Measurements from ENCODE around the gene C1orf116.
"Not testable (repeated sequence)": the region's sequence is repeated elsewhere in the genome, so short reads cannot be mapped to it uniquely, and the experiment has no call there.

C1orf116 gene

DNA sequence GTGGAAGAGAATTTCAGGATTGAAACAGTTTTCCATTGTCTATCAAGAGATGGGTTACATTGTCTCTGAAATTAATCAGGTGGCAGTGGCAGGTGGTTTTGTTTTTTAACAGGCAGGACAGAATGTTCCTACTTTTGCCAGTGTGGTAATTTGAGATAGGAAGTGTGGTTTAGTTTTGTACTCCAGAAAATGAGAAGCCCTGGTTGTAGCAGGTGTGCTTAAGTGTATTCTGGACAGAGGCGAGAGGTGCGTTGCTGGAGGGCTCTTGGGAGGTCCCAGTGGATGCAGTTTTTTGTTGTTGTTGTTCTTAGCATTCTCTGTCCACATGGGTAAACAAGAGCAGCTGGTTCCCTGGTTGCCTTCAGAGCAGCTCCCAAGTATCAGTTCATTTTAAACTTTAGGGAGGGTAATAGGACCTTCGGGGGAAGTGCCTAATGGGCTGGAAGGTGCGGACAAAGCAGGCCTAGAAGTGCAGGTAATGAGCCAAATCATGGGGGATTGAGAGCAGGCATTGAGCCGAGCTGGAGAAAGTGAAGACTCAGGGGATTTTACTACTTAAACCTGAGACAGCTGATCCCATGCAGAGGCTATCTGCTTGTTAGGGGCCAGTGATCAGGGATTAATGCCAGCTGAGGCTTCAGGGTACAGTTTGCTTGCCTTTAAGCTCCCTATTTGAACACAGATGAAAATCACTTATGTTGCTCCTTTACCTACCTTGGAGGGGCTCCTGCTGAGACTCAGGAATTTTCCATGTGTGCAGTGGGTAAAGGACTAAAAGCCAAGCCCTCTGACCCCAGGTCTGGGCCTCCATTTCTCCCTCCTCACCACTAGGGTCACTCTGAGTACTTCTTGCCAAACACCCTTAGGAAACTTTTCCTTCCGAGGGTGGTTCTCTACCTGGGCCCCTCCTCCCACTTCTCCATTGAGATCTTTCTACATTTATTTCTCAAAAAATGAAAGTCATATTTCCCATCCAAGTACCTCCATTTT lies 26.6 kb upstream of the C1orf116 start:
- DNase-seq: no peak

DNA sequence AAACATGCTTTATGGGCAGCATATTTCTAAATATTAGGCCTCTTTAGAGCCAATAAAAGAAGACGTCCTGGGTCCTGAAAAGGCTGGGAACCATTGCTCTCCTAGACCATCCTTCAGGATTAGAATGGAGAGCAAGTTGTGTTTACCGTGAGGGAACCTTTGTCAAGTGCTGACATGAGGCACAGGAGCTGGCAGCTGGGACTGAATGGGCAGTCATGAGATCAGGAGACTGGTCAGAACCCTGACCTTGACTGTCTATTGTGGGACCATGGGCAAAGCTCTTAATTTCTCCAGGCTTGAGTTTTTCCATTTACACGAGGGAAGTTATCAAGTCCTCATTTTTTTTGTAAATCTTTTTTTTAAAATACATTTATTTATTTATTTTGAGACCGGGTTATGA lies 25.7 kb upstream of the C1orf116 start:
- DNase-seq: no peak

GRCh38 chr1:207056673-207057072 lies 24.1 kb upstream of the C1orf116 start:
- no peak for DNase-seq

- DNase-seq: no peak
Observed at GRCh38 chr1:207055386-207056001, 22.9 kb upstream of the C1orf116 start.

DNA sequence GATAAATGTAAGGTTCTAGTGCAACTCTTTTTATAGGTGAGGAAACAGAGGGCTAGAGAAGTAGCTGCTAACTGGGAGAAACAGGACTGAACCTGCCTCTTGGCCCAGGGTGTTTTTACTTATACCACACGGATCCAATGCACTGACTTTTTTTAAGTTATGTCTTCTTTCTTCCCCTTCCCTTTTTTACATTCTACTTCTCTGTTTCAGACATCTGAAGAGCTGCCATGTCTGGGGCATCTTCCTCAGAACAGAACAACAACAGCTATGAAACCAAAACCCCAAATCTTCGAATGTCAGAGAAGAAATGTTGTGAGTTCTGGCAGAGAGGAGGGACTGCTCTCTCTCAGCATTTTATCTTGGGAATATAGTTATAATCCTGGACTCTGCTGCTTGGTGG lies 21.9 kb upstream of the C1orf116 start:
- DNase-seq: no peak

- peak; percentile 92 for DNase-seq
Observed at GRCh38 chr1:207052911-207053769, 20.6 kb upstream of the C1orf116 start, which contains the start of gene PFKFB2. PFKFB2 (plus strand) TSS chr1:207053275; CDS start chr1:207054718, 1,443 bp downstream.

GRCh38 chr1:207051191-207051943 lies 18.8 kb upstream of the C1orf116 start, which contains the start of gene YOD1:
YOD1 (minus strand) TSS chr1:207051208; CDS start chr1:207051030, 178 bp downstream.
- peak; percentile 14 for DNase-seq

DNA sequence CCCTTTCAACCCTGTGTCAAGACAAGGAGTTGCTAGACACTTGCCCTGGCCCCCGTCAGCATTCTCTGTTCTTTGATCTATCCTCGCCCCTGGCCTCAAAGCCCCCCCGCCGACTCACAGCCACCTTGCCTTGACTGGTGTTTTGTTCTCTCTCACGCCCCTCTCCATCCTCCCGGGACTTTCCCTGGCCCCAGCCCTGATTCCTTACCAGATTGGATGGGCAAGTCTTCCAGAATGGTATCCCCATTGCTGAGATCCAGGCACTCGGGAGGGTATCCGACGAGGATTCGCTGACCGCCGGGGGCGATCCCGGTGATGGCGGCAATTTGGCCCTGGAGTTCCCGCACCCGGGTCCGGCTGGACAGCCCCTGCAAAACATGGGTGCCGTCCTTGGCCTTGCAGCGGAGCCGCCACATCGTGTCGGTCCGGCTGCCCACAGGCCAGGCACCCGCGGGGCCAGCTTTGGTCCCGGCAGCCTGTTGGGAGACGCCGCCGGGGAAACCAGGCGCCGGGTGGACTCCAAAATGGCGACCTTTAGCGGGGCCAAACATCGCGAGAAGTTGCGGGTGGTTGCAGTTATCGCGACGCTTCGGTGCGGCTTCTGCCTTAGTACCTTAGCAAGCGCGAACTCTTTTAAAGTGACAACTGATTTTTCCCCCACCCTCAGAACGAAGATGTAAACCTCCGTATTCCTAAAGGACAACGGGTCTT lies 18.1 kb upstream of the C1orf116 start:
- DNase-seq: peak; percentile 90

- DNase-seq: peak; percentile 46
Observed at GRCh38 chr1:207049974-207050391, 17.4 kb upstream of the C1orf116 start.

DNA sequence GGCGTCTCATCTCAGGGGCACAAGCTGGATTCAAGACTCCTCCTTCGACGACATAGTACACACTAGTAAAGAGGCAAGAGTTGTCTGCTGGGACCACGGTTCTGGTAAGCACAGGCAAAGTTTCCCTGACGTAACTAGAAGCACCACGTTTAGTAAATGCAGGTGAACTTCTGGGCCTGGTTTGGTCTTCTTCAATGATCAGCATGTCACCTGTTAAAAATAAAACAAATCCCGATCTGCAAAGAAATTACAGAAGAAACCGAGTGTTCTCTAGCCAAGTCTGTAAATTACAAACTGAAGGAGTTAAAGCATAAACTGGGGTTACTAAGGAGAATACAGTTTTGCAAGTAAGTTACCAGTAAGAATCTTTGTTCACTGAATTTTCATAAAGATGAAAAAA lies 17.0 kb upstream of the C1orf116 start:
- DNase-seq: no peak

DNA sequence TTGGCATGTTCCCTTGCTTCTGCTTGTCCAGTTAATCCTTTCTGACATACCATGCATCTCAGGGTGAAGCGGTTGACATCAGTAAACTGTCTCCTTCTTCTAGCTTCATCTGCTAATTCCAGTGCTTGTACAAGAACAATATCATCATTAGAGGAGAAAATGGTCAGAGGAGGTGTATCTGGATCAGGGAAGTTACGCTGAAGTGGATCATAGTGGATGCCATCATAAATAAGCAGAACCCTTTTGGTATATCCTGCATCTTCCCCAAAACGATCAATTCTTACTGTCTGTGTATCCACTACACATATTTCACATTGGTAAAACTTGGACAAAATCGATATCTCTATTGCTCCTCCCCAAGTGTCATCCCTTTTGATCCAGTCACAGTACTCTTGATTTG lies 16.5 kb upstream of the C1orf116 start:
- DNase-seq: no peak

DNA sequence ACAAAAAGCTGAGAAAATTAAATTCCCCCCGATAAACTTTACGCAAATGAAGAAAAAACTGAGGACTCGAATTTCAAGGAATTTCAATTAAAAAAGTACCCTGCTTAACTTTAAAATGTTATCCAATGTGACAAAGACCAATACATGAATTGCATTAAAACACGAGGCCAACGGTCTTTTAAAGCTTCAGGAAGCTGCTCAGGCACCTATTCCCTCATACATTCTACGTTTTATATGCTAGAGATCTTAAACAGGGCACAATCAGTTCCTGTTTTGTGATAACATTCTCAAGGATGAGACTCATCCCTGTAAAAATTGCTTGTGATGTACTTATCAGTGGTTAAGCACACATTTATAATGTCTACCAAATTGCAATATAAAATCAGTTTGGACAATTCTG lies 15.5 kb upstream of the C1orf116 start:
- no peak for DNase-seq

DNA sequence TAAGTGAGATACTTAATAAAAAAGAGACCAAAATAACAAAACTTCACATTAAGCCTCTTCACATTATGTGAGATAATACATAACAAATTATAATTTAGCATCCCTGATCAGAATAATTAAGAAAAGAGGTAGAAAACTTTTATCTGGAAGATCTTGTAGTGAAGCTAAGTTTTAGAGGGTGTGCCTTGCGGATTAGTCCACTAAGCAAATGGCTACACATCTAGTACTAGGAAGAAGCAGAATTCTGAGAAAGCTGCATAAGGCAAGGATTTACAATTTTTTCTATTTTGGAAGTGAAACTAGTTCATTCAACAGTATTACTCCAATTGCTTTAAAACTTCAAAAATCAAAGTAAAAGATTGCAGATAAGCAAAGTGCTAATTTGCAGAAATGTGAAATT lies 14.9 kb upstream of the C1orf116 start:
- no peak for DNase-seq

- no peak for DNase-seq
Observed at GRCh38 chr1:207045453-207045852, 12.9 kb upstream of the C1orf116 start.

DNA sequence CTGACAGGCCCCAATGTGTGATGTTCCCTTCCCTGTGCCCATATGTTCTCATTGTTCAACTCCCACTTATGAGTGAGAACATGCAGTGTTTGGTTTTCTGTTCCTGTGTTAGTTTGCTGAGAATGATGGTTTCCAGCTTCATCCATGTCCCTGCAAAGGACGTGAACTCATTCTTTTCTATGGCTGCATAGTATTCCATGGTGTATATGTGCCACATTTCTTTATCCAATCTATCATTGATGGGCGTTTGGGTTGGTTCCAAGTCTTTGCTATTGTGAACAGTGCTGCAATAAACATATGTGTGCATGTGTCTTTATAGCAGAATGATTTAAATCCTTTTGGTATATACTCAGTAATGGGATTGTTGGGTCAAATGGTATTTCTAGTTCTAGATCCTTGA lies 8.8 kb upstream of the C1orf116 start:
- DNase-seq: not testable (repeated sequence)

- peak; percentile 65 for DNase-seq
Observed at GRCh38 chr1:207040181-207040533, 7.6 kb upstream of the C1orf116 start.

DNA sequence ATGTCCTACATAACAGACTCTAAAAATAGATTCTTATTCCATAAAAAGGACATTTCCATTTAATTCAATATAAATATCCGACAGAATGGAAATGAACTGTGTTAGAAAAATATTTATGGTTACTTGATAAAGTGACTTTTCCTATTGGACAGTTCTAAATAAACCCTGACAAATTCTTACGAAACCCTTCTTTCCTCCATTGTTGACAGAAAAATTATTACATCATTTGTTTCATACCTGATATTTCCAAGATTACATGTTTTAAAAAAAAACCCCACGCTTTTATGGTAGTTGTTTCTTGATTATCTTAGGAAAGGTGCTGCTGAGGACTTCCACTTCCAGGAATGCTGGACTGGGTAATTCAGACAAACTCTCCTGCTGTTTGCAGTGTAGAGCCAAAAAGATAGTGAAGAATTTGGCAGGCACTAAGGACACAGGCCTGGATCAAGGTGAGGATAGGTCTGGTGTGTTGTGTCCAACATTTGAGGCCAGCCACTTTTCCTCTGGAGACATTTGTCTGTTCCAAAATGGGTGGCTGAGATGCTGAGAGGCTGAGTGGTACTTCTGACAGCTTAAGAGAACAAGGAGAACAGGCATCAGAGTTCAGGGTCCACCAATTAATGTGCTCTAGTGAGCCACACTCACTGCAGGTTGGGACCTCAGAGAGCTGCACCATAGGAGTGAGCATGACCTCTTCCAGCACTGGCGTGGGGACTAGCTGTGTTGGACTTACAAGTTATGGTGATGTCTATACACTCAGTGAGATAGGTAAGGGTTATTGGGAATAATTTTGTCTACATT lies 7.0 kb upstream of the C1orf116 start:
- no peak for DNase-seq

DNA sequence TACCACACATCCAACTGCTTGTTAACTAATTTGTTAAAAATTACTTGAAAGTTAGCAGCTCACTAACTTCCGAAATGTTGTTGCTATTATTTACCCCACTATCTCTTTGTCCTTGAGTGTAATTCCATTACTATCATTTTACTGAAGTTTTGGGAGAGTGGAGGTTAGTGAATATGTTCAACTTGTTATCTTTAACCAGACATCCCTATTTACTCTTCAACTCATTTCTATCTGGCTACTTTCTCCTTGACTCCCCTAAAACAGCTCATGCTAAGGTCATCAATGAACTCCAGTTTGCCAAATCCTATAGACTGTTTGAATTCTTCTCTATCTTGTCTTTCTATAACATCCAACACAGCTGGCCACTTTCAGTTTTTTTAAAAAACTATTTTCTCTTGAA lies 4.3 kb upstream of the C1orf116 start:
- no peak for DNase-seq

DNA sequence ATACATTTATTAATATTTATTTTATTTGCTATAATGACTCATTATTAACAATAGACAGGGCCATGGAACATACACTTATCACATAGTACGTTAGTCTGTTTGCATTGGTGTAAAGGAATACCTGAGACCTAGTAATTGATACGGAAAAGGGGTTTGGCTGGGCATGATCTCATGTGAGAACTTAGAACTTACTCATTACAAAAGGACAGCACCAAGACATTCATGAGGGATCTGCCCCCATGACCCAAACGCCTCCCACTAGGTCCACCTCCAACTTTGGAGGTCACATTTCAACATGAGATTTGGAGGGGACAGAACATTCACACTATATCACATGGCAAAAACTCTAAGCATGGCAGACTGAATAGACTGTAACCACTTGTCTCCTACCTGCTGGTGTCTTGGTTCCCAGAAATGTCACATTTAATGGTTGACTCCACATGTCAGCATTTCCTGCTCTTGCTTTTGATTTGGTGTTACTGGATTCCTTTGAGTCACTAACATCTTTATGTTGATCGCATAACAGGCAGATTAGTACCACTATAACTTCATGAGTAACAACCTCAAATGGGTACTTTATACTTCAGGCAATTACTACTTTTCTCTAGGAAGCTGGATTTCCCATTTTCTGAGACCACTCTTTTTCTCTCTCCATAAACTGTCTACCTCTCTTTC lies 3.5 kb upstream of the C1orf116 start:
- DNase-seq: peak; percentile 19

DNA sequence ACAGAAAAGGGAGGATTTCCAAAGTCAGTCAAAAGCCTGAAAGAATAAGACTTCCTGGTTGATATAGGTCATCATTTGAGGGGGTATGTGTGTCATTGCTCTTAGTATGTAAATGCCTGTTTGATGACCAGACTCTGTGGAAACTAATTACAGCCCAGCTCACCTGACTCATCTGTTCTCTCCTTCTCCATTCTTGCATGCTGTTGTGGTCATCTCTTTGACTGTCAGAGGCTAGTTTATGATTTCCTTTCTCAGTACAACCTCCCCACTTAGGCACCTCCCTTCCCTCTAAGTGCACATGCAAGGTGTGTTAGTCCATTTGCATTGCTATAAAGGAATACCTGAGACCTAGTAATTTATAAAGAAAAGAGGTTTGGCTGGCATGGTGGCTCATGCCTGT lies 2.4 kb upstream of the C1orf116 start:
- peak; percentile 78 for DNase-seq

All from fibroblast of skin of right quadriceps (primary cell).